ENCODE results near the gene RFPL2.

DNA sequence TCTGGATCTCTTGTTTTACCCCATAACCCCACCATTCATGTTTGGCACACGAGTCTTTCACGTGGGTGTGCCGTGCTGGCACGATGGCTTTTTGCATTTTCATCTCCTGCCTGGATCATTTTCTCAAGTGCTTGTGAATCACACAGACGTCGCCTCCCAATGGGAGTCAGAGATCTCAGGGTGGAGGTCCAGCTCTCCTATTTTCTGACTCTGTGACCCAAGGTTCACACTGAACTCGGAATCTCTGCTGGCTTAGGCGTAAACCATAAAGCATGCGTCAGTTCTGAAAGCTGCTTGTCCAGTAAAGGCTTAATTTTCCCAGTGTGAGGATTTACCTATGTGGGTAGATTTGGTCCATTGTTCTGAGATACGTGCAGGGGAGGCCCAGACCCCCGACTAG is 29.8 kb downstream of the RFPL2 start:
- TF ChIP-seq, protein P1, sequence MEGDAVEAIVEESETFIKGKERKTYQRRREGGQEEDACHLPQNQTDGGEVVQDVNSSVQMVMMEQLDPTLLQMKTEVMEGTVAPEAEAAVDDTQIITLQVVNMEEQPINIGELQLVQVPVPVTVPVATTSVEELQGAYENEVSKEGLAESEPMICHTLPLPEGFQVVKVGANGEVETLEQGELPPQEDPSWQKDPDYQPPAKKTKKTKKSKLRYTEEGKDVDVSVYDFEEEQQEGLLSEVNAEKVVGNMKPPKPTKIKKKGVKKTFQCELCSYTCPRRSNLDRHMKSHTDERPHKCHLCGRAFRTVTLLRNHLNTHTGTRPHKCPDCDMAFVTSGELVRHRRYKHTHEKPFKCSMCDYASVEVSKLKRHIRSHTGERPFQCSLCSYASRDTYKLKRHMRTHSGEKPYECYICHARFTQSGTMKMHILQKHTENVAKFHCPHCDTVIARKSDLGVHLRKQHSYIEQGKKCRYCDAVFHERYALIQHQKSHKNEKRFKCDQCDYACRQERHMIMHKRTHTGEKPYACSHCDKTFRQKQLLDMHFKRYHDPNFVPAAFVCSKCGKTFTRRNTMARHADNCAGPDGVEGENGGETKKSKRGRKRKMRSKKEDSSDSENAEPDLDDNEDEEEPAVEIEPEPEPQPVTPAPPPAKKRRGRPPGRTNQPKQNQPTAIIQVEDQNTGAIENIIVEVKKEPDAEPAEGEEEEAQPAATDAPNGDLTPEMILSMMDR (IDR thresholded peaks at IDR 0.05; ENCODE audit: borderline replicate concordance, extremely low read depth, low read length, poor library complexity, severe bottlenecking) = no peak
- no peak for TF ChIP-seq EZH2 (IDR thresholded peaks at IDR 0.05; ENCODE audit: borderline replicate concordance, low read depth, low read length, severe bottlenecking)

Measured in DND-41 (cell line).